GM10847 (cell line): Measurements from ENCODE around the gene ADAMTSL1.

ENCODE experiments used
- POLR2A ChIP-seq: IDR thresholded peaks from 2 replicates; pipeline ENCODE4 v1.6.1; 2011; ENCODE audit not compliant: insufficient read length; ENCODE audit errors: extremely low read depth

Gene ADAMTSL1

DNA sequence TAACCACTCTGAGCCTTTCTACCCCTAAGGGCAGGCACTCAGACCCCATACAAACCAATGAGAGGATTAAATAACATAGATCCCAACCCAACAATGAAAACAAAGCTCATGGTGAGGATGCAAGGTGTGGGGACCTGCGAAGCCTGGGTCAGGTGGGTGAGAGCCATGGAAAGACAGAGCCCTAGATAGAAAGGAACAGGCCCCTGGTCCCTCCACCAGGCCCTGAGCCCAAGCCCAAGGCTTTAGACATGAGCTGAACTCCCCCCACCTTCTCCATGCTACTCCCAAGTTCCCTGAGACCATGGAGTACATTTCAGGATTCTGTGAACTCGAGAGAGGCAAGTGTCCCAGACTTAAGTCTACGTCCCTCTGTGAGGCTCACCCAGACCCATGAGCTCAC is 452.6 kb downstream of the ADAMTSL1 start:
- no peak for TF ChIP-seq POLR2A

DNA sequence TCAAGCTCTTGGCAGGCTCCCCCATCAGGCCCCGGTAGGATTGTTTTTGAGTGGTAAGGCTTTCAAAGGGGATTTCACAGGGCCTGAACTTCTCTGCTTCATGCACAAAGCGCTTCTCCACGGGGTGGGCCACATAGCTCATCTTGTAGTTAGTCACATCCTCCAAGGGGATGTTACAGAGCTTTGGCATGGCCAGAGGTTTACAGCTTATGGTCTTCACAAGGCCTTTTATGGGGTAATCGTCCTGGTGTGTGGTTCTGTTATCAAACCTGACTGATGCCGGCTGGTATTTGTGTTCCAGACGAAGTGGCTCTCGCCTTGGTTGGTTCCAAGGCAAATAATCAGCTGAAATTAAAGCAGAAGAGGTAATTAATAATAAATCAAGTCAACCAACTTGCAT is 454.8 kb downstream of the ADAMTSL1 start:
- no peak for TF ChIP-seq POLR2A

GRCh38 chr9:18935541-18935940 is 461.6 kb downstream of the ADAMTSL1 start:
- no peak for TF ChIP-seq POLR2A

- no peak for TF ChIP-seq POLR2A
Measured at GRCh38 chr9:18936094-18936871, 462.3 kb downstream of the ADAMTSL1 start.

DNA sequence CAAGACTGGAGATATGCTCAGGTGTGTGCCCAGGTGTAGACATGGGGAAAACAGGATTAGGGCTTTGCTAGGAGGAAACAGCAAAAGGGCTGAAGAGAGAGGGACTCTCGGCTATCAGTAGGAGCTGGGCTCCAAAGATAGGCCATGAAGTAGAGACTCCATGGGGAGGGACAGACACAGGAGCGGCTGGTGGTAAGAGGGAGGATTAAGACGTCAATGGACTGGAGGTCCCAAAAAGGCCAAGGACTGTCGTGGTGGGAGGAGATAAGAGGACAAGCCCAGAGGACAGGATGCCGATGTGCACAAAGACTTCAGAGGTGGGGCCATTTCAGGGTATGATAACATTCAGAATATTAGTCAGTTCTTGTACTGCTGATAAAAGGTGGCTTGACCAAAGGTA is 466.0 kb downstream of the ADAMTSL1 start:
- TF ChIP-seq POLR2A: no peak

DNA sequence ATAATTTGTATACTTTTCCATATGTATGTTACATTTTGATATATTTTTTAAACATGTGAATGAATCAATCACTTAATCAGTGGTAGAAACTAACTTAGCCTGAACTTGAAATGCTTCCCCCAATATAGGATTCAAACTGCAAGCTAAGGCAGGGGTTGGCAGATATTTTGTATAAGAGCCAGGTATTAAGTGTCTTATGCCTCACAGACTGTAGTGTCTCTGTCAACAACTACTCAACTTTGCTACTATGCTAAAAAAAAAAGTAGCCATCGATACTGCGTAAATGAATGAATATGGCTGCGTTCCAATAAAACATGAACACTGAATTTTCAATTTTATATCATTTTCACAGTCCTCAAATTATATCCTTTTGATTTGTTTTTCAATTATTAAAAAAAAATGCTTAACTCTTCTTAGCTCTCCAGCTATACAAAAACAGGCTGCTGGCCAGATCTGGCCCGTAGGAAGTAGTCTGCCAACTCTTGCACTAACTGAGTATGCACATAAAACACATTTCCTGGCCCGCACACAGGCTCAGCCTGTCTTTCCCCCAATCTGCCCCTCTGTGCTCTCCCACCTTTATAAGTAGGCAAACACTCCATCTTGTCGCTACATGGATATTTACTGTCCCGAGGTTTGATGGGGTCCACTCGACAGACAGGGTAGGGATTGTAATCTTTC is 467.2 kb downstream of the ADAMTSL1 start:
- TF ChIP-seq POLR2A: no peak

- no peak for TF ChIP-seq POLR2A
Measured at GRCh38 chr9:18942801-18943200, 468.8 kb downstream of the ADAMTSL1 start.

- TF ChIP-seq POLR2A: no peak
Measured at GRCh38 chr9:18947892-18948339, 474.0 kb downstream of the ADAMTSL1 start.

GRCh38 chr9:18951936-18952335 is 478.0 kb downstream of the ADAMTSL1 start:
- no peak for TF ChIP-seq POLR2A

DNA sequence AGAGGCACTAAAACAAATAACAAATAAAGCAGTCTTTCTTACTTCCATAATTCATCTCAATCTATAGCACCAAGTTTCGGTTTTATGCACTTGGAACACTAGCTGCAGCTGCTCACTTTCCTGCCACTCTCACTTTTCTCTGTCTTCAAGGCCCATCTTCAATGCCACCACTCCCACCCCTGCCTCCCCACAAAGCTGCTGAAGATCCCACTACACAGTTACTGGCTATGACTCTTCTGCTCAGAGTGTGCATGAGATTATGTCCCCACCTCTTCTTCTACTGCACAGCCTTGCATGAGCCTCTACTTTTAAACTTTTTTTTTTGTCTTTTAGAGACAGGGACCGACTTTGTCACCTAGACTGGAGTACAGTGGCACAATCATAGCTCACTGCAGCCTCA is 481.7 kb downstream of the ADAMTSL1 start:
- TF ChIP-seq POLR2A: no peak
